Suppressor macrophage treated with lipopolysaccharide for 1 hour (primary cell): ENCODE data around the gene U2AF1L4.

Experiments
- DNase-seq, 3 donors: peaks; one replicate each; pipeline ENCODE4 v3.0.0-alpha.2; 2020 to 2022

Gene U2AF1L4

GRCh38 chr19:35740108-35740422 is 5.2 kb downstream of the U2AF1L4 start:
- no peak for DNase-seq

- DNase-seq = no peak
These were observed 5.7 kb downstream of the U2AF1L4 start for GRCh38 chr19:35739275-35740107.

GRCh38 chr19:35738887-35739229 is 6.4 kb downstream of the U2AF1L4 start:
- no peak for DNase-seq

- DNase-seq = no peak
These were observed 7.0 kb downstream of the U2AF1L4 start for GRCh38 chr19:35738021-35738886.

DNA sequence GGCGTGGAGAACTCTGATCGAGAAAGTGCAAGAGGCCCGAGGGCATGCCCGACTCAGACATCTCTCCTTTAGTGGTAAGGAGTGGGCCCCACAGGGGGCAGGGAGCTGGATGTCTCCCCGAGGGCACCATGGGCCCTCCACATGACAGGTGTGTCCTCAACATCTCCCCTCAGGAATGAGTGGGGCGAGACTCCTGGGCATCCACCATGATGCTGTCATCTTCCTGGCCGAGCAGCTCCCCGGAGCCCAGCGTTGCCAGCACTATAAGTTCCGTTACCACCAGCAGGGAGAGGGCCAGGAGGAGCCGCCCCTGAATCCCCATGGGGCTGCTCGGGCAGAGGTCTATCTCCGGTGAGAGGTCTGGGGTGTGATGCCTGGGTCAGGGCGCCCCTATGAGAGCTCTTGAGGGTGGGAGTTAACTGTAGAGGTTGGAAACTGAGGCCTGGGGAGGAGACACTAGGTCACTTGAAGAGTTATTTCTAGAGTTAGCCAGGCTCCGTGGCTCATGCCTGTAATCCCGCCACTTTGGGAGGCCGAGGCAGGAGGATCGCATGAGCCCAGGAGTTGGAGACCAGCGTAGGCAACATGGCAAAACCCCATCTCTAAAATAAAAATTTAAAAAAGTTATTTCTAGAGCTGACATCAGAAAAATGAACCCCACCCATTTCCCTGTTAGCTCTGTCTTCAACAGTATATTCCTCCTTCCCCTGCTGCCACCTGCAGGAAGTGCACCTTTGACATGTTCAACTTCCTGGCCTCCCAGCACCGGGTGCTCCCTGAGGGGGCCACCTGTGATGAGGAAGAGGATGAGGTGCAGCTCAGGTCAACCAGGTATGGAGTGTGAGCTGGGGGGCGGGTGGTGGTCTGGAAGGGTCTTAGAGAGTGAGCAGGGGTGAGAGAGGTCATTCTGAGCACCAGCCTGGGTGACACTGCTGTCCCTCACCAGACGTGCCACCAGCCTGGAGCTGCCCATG is 8.0 kb downstream of the U2AF1L4 start:
- DNase-seq = no peak

DNA sequence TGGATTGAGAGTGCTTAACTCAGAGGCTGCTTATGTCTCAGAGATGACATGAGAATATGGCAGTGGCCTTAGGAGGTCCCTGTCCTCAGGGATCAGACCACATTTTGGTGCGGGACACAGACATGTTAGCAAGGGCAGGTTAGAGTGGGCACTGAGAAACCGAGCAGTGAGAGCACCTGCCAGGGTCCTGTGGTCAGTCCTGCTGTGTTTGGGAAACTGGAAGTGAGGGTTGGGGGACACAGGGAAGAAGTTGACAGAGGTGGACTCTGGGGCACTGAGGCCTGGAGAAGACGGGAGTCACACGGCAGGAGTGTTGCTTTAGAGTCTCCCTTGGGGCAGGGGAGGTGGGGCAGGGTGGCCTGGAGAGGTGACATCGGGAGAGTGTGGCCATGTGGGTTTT is 10.3 kb downstream of the U2AF1L4 start:
- DNase-seq = no peak

GRCh38 chr19:35734273-35734672 is 10.9 kb downstream of the U2AF1L4 start:
- no peak for DNase-seq

- DNase-seq = no peak
These were observed 11.8 kb downstream of the U2AF1L4 start for GRCh38 chr19:35733180-35734125.

- DNase-seq = no peak
These were observed 12.6 kb downstream of the U2AF1L4 start for GRCh38 chr19:35732540-35733179.

- DNase-seq = no peak
These were observed 13.3 kb downstream of the U2AF1L4 start for GRCh38 chr19:35731779-35732405.

DNA sequence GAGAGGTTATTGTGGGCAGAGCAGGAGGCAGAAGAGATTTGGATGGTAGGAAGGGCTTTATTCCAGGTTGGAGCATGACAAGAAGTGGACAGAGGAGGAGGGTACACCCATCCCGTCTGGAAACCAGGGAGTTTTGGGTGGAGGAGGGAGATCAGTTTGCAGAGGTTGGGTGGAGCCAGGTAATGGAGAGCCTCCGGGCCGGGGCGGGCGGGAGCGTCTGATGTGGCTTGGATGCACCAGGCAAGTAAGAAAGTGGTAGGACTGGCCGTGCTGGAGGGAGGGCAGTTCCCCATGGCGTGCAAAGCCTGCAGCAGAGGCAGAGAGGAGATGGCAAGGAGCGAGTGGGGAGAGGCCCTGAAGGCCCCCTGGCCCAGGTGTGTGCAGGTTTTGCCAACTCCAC is 13.9 kb downstream of the U2AF1L4 start:
- DNase-seq = no peak

DNA sequence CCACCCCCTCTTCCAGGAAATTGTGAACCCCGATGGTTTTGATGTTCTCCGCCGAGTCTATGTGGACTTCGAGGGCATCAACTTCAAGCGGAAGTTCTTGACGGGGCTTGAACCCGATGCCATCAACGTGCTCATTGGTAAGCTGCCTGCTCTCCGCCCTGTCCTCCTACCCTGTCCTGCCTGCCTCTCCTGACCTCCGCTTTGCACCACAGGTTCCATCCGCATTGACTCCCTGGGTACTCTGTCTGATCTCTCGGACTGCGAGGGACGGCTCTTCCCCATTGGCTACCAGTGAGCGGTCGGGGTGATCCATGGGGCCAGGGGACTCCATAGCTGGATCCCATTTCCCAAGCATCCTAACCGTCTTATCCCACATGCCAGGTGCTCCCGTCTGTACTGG is 14.9 kb downstream of the U2AF1L4 start:
- no peak for DNase-seq

GRCh38 chr19:35729763-35730162 is 15.5 kb downstream of the U2AF1L4 start:
- no peak for DNase-seq

DNA sequence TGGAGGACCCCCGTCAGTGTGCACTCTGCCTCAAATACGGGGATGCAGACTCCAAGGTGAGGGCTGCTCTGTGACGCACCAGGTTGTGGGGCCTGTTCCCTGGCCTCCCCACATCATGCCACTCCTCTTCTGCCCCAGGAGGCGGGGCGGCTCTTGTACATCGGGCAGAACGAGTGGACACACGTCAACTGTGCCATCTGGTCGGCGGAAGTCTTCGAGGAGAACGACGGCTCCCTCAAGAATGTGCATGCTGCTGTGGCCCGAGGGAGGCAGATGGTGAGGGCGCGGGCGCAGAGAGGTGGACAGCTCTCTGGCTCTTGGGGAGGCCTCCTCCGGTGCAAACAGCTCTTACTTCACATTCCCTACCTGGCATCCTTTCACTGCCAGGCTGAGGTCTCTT is 16.2 kb downstream of the U2AF1L4 start:
- DNase-seq = no peak

DNA sequence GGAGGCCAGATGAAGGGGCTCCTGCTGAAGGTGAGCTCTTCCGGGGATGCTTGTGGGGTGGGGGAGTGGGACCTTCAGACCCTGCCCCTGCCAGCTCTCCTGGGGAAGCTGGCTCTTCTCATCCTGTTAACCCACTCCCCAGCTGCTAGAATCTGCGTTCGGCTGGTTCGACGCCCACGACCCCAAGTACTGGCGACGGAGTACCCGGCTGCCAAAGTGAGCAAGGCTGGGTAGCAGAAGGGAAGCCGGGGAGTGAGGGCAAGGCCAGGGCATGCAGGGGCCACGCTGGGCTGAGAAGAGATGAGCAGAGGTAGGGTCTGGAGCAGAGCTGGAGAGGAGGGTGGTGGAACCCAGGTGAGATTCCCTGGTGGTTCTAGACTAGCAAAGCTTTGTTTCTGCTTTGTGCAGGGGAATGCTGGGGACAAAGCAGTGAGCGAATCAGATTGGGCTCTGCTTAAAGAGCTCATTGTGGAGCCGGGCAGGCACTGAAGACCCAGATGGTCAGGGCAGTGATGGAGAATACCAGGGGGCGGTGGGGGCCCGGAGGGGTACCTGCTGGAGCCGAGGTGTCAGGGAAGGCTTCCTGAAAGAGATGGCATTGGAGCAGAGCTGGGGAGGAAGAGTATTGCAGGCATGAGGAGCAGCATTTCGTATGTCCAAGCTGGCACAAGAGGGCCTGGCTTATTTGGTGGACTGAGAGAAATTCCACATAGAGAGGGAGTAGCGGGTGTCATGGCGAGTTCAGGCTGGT is 17.1 kb downstream of the U2AF1L4 start:
- DNase-seq = no peak

GRCh38 chr19:35727053-35727955 is 17.9 kb downstream of the U2AF1L4 start:
- DNase-seq = no peak

- DNase-seq = no peak
These were observed 19.9 kb downstream of the U2AF1L4 start for GRCh38 chr19:35725216-35725861.

DNA sequence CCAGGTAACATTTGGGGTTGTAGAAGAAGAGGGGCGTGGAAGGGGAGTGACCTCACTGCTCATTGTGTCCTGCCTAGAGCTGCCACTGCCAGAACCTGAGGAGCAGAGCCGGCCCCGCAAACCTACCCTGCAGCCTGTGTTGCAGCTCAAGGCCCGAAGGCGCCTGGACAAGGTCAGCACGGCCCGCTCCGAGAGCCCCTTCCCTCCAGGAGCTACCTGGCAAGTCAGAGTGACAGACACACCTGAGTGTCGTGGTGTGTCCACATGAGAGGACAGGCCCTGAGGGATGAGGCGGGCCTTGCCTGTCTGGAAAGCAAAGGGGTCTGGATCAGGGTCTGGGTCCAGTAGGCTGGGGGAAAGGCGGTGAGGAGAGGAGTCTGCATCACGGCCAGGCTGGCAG is 20.7 kb downstream of the U2AF1L4 start:
- no peak for DNase-seq
